ENCODE data around the gene SLC38A3. TPM values are rescaled to one million over a fixed set of nuclear protein-coding genes. Genes with fewer than 3 reads are reported as not detected.

The SLC38A3 gene
- total RNA-seq, 1 donor = 0.36 TPM

GRCh38 chr3:50233176-50233575 lies 28.1 kb downstream of the SLC38A3 start:
- H2AFZ ChIP-seq (ENCODE audit: low read length) = no peak overlapping the region
- no peak for DNase-seq (ENCODE audit: insufficient read length, low spot score, missing footprints)
- H3K79me2 ChIP-seq (ENCODE audit: insufficient read depth, low read length) = peaks cover 22% of the 10 kb centered on the region
- H3K9me3 ChIP-seq (ENCODE audit: low read depth, low read length) = no peaks in the 10 kb centered on the region
- H3K4me3 ChIP-seq (ENCODE audit: insufficient read depth, low read length) = no peak overlapping the region
- no peaks in the 10 kb centered on the region for H3K27me3 ChIP-seq (ENCODE audit: insufficient read depth, low read length)
- H3K4me1 ChIP-seq (ENCODE audit: insufficient read depth, low read length) = peaks cover 14% of the 10 kb centered on the region
- TF ChIP-seq CTCF (IDR thresholded peaks at IDR 0.05; ENCODE audit: extremely low read depth, low read depth, low read length) = no peak
- no peaks in the 10 kb centered on the region for H3K36me3 ChIP-seq (ENCODE audit: insufficient read depth, low read length)
- no peak overlapping the region for H3K4me2 ChIP-seq (ENCODE audit: insufficient read depth, low read length)
- H4K20me1 ChIP-seq (ENCODE audit: insufficient read depth, low read length) = peaks cover 11% of the 10 kb centered on the region
- H3K27ac ChIP-seq (ENCODE audit: low read depth, low read length) = no peak overlapping the region

- peak within 1 kb of the TSS; percentile 35 for H2AFZ ChIP-seq (ENCODE audit: low read length)
- no peak for TF ChIP-seq CTCF (IDR thresholded peaks at IDR 0.05; ENCODE audit: extremely low read depth, low read depth, low read length)
- H3K4me3 ChIP-seq (ENCODE audit: insufficient read depth, low read length) = peak within 1 kb of the TSS; percentile 98
- H3K36me3 ChIP-seq (ENCODE audit: insufficient read depth, low read length) = peaks cover 10% of the 10 kb centered on the region
- peak; percentile 100 for DNase-seq (ENCODE audit: insufficient read length, low spot score, missing footprints)
- peak within 1 kb of the TSS; percentile 78 for H3K27ac ChIP-seq (ENCODE audit: low read depth, low read length)
- H3K4me1 ChIP-seq (ENCODE audit: insufficient read depth, low read length) = peaks cover 21% of the 10 kb centered on the region
- H3K9me3 ChIP-seq (ENCODE audit: low read depth, low read length) = no peaks in the 10 kb centered on the region
- no peaks in the 10 kb centered on the region for H3K27me3 ChIP-seq (ENCODE audit: insufficient read depth, low read length)
- H4K20me1 ChIP-seq (ENCODE audit: insufficient read depth, low read length) = peaks cover 36% of the 10 kb centered on the region
- peak within 1 kb of the TSS; percentile 99 for H3K4me2 ChIP-seq (ENCODE audit: insufficient read depth, low read length)
- H3K79me2 ChIP-seq (ENCODE audit: insufficient read depth, low read length) = peaks cover 49% of the 10 kb centered on the region
Observed at GRCh38 chr3:50235716-50236483, 30.8 kb downstream of the SLC38A3 start, which contains the start of gene GNAI2. GNAI2 (plus strand) TSS chr3:50236204; CDS start chr3:50236336, 132 bp downstream.

- H4K20me1 ChIP-seq (ENCODE audit: insufficient read depth, low read length) = peaks cover 42% of the 10 kb centered on the region
- H3K27me3 ChIP-seq (ENCODE audit: insufficient read depth, low read length) = no peaks in the 10 kb centered on the region
- H3K4me2 ChIP-seq (ENCODE audit: insufficient read depth, low read length) = peak overlapping the region; percentile 99
- no peak for TF ChIP-seq CTCF (IDR thresholded peaks at IDR 0.05; ENCODE audit: extremely low read depth, low read depth, low read length)
- H3K9me3 ChIP-seq (ENCODE audit: low read depth, low read length) = no peaks in the 10 kb centered on the region
- peaks cover 10% of the 10 kb centered on the region for H3K36me3 ChIP-seq (ENCODE audit: insufficient read depth, low read length)
- peak; percentile 69 for DNase-seq (ENCODE audit: insufficient read length, low spot score, missing footprints)
- H2AFZ ChIP-seq (ENCODE audit: low read length) = no peak overlapping the region
- peak overlapping the region; percentile 78 for H3K27ac ChIP-seq (ENCODE audit: low read depth, low read length)
- H3K4me1 ChIP-seq (ENCODE audit: insufficient read depth, low read length) = peaks cover 21% of the 10 kb centered on the region
- H3K79me2 ChIP-seq (ENCODE audit: insufficient read depth, low read length) = peaks cover 56% of the 10 kb centered on the region
- peak overlapping the region; percentile 98 for H3K4me3 ChIP-seq (ENCODE audit: insufficient read depth, low read length)
Observed at GRCh38 chr3:50236484-50237132, 31.5 kb downstream of the SLC38A3 start.

- H3K27me3 ChIP-seq (ENCODE audit: insufficient read depth, low read length) = no peaks in the 10 kb centered on the region
- peak; percentile 93 for DNase-seq (ENCODE audit: insufficient read length, low spot score, missing footprints)
- no peaks in the 10 kb centered on the region for H3K9me3 ChIP-seq (ENCODE audit: low read depth, low read length)
- TF ChIP-seq CTCF (IDR thresholded peaks at IDR 0.05; ENCODE audit: extremely low read depth, low read depth, low read length) = no peak
- H3K79me2 ChIP-seq (ENCODE audit: insufficient read depth, low read length) = peaks cover 62% of the 10 kb centered on the region
- H4K20me1 ChIP-seq (ENCODE audit: insufficient read depth, low read length) = peaks cover 48% of the 10 kb centered on the region
- H3K4me2 ChIP-seq (ENCODE audit: insufficient read depth, low read length) = peak overlapping the region; percentile 99
- peak overlapping the region; percentile 78 for H3K27ac ChIP-seq (ENCODE audit: low read depth, low read length)
- peak overlapping the region; percentile 98 for H3K4me3 ChIP-seq (ENCODE audit: insufficient read depth, low read length)
- H2AFZ ChIP-seq (ENCODE audit: low read length) = no peak overlapping the region
- H3K36me3 ChIP-seq (ENCODE audit: insufficient read depth, low read length) = peaks cover 10% of the 10 kb centered on the region
- H3K4me1 ChIP-seq (ENCODE audit: insufficient read depth, low read length) = peaks cover 25% of the 10 kb centered on the region
Observed at GRCh38 chr3:50237133-50237651, 32.1 kb downstream of the SLC38A3 start.

Data from osteoblast (primary cell).